ENCODE results near the gene KDM2A.

The KDM2A gene

GRCh38 chr11:67239783-67240575 is 120.9 kb downstream of the KDM2A start:
- peak; percentile 94 for DNase-seq

GRCh38 chr11:67240576-67241389 is 121.7 kb downstream of the KDM2A start:
- DNase-seq = peak; percentile 75

GRCh38 chr11:67242548-67242947 is 123.5 kb downstream of the KDM2A start:
- DNase-seq = no peak

- no peak for DNase-seq
Observed at GRCh38 chr11:67243051-67243450, 124.0 kb downstream of the KDM2A start.

- no peak for DNase-seq
Observed at GRCh38 chr11:67245046-67245445, 126.0 kb downstream of the KDM2A start.

- no peak for DNase-seq
Observed at GRCh38 chr11:67247946-67248550, 129.0 kb downstream of the KDM2A start.

- no peak for DNase-seq
Observed at GRCh38 chr11:67248653-67249052, 129.6 kb downstream of the KDM2A start.

DNA sequence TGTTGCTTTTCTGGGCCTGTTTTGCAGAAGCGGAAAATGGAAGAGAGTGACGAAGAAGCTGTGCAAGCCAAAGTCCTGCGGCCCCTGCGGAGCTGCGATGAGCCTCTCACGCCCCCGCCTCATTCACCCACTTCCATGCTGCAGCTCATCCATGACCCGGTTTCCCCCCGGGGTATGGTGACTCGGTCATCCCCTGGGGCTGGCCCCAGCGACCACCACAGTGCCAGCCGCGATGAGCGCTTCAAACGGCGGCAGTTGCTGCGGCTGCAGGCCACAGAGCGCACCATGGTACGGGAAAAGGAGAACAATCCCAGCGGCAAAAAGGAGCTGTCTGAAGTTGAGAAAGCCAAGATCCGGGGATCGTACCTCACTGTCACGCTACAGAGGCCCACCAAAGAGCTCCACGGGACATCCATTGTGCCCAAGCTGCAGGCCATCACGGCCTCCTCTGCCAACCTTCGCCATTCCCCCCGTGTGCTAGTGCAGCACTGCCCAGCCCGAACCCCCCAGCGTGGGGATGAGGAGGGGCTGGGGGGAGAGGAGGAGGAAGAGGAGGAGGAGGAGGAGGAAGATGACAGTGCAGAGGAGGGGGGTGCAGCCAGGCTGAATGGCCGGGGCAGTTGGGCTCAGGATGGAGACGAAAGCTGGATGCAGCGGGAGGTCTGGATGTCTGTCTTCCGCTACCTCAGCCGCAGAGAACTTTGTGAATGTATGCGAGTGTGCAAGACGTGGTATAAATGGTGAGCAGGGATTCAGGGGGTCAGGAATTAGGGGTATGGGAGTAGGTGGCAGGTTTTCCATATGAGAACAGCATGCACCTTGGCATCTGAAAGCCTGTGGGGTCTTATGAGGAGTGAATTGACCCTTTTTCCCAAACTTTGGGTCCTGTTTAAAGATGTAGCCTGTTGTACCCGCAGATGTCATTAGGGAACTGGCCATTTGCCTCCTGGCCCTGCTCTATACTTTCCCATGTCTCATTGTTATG is 131.3 kb downstream of the KDM2A start:
- DNase-seq = no peak

DNA sequence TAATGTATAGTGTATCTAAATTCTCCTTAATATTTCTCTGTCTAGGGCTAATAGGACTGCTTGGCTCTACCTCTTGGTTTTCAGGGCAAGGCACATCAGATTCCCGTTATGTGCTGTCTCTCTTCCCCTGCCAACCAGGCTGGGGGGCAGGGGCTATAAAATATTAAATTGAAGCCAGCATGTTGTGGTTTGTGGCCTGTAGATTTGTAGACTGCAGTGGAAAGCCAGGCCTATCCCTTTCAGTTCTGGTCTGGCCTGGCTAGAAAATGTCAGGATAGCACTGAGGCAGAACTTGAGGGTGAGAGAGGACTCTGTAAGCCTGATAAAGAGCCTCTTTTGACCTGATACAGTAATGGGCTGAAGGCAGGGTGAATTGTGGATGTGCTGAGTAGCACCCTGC is 132.8 kb downstream of the KDM2A start:
- no peak for DNase-seq

DNA sequence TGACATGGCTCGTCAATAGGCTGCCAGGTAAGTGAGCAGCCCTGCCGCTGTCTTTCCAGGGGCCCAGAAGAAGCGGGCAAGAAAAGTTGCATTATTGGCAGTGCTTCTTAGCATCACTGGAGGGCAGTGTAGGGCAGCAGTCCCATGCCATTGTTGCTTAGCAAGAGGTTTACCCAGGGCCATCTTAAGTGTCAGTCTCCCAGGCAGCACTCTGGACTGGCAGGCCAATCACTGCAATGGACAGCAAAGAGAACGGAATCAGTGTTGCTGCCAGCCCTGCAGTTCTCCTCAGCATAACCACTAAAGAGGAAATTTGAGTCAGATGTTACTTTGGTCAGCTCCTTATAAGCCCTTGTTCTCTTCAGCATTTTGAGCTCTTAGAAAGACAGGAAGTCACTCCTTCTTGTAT is 133.8 kb downstream of the KDM2A start:
- DNase-seq = no peak

- no peak for DNase-seq
Observed at GRCh38 chr11:67253872-67254624, 135.0 kb downstream of the KDM2A start.

- DNase-seq = no peak
Observed at GRCh38 chr11:67254798-67255197, 135.7 kb downstream of the KDM2A start.

DNA sequence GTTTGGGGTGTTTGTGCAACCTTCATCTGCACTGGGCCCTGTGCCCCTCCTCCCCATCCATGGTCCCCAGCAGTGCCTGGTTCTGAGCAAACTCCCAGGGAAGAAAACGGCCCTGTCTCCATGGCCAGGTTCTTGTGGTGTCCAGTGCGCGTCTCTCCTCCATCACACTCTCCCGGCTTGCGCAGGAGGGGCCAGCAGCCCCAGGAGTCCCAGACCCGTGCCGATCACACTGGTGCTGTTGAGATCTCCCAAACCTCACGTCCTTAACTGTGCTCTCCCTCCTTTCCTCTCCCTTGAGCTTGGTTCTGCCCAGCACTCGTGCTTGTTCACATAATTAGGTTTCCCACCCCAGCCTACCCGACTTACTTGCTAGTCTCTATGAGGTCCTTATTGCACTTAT is 136.3 kb downstream of the KDM2A start:
- DNase-seq = no peak

DNA sequence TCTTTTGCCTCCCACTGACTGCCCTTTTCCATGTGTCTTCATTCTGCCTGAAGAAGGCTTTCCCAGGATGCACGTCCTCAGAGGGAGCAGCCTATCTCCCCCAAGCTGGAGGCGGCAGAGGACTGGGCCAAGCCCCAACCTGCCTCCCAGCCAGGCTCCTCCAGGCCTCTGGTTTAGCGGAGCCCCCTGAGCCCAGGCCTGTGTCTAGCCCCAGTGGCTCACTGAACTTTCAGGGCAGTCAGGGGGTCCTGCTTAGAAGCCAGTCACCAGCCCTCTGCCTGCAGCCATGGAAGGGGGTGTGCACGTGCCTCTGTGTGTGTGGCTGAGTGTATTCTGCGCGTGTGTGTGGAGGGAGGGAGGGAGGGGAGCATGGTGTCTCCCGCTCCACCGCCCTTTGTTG is 136.8 kb downstream of the KDM2A start:
- no peak for DNase-seq

DNA sequence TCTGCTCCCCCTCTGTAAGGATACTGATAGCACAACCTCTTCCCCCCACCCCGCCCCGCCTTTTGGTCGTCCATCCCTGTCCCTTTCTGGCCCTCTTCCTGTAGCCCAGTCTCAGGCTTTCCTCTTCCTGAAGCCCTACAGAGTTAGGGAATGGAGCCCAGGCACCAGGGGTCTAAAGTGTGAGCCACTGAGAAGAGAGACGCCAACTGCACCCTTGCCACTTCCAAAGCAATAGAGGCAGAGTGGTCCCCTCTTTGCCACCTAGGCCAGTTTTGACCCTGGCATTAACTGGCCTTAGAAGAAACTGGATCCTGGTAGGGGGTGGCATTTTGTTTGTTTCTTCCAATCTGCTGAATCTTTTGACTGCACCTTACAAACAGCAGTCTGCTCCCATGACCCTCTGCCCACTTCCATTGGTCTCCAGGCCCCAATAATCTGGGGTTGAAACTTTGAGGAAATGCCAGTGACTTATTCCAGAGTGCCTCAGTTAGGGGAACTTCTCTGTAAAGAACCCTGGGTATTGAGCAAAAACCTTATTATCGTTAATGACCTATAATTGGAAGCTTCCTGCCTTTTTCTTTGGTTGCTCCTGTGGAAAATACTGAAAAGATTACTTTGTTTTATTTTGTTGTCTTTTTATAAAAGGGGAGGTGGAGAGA is 137.5 kb downstream of the KDM2A start:
- no peak for DNase-seq

- no peak for DNase-seq
Observed at GRCh38 chr11:67260406-67260805, 141.3 kb downstream of the KDM2A start.

- peak; percentile 32 for DNase-seq
Observed at GRCh38 chr11:67260885-67261639, 142.0 kb downstream of the KDM2A start.

- peak; percentile 13 for DNase-seq
Observed at GRCh38 chr11:67261640-67261945, 142.5 kb downstream of the KDM2A start.

DNA sequence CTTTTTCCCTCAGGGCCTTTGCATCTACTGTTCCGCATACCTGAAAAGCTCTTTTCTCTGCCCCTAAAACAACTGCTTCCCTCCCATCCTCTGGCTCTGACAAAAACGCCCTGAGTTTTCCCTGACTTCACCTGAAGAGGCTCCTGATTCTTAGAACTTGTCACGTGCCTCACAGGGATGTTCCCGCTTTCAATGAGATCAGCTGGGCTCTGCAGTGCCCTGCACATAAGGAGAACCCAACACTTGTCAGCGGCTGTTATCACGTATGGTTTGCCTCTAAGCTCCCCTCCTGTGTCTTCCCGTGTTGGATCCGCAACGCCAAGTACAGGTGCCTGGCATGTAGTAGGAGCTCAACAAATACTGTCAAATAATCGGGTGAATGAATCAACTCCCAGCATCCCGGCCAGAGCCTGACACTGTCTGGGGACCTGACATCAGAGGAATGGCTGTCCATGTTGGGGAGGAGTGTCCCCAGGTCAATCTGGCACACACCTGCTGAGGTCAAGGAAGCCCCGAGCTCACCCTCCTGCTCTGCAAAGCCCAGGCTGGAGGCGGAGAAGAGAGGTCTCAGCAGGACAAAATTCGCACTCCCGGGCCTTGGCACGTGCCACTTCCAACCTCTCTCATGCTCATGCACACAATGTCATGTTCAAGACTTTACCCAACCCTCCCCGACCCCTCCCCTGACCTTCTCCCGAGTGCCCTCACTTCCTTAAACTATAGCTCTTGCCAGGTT is 143.1 kb downstream of the KDM2A start:
- DNase-seq = no peak
